HG03039 (cell line): ENCODE data around the gene TAF1C.

Experiments
- ATAC-seq: cut with Tn5 transposase; IDR thresholded peaks from one replicate; pipeline ENCODE4 v1.9.1; 2021; ENCODE audit warnings: mild to moderate bottlenecking, moderate library complexity; ENCODE audit not compliant: unreplicated experiment

Gene TAF1C

DNA sequence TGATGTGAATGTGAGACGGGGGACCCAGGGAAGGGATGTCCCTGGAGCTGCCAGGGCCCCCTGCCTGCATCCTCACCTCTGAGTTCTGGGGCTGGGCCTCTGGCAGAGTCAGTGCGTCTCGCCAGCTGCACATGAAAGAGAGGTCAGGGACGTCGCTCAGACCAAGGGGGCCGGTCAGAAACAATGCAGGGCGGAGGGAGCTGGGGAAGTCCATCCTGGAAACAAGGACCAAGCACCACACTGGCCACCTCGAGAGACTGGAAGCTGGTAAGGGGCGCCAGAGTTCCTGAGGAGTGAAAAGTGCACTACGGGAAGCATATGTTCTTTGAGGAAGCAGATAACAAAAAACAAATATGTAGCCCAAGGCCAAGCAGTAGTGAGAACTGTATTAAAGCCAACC lies 2.1 kb downstream of the TAF1C start:
- ATAC-seq: no peak

DNA sequence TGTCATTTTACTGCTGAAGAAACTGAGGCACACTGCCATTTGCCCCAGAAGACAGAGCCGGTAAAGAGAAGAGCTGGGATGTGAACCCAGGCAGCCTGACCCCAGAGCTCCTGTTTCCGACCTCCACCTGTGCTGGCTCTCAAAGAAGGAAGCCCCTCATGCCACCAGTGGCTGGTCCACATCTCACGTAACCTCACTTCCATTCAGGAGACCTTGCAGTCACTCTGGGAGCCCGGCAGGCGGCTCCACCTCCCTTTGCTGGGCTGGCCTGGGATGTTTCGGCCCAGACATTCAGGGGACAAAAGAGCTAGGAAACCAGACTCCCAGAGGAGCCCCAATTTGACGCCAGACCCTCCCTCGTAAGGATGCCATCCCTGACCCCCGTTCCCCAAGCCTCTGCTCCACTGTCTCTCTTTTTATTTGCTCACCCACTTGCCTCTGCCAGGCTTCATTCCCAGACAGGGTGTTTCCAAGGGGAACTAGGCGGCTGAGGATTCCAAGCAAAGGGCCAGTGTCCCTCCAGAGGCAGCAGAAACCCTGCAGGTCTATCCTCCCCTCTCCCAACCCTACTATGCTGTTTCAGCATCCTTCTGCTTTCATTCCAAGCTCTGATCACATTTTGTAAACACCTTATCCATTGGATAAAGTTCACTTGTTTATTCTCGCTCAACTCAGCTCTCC lies 2.8 kb downstream of the TAF1C start:
- ATAC-seq: no peak

DNA sequence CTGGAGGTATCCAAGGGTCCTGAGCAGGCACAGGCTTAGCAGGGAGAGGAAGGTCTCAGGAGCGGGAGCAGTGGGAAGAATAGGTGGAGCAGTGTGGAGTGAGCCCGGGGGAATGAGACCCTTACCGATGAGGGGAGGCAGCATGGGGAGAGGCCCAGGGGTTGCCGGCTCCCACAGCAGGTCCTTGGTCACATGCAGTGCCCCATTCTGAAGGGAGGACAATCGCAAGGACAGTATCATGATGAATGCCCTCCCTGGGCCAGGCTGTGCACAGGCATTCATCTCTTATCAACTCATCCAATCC lies 3.3 kb downstream of the TAF1C start:
- no peak for ATAC-seq

DNA sequence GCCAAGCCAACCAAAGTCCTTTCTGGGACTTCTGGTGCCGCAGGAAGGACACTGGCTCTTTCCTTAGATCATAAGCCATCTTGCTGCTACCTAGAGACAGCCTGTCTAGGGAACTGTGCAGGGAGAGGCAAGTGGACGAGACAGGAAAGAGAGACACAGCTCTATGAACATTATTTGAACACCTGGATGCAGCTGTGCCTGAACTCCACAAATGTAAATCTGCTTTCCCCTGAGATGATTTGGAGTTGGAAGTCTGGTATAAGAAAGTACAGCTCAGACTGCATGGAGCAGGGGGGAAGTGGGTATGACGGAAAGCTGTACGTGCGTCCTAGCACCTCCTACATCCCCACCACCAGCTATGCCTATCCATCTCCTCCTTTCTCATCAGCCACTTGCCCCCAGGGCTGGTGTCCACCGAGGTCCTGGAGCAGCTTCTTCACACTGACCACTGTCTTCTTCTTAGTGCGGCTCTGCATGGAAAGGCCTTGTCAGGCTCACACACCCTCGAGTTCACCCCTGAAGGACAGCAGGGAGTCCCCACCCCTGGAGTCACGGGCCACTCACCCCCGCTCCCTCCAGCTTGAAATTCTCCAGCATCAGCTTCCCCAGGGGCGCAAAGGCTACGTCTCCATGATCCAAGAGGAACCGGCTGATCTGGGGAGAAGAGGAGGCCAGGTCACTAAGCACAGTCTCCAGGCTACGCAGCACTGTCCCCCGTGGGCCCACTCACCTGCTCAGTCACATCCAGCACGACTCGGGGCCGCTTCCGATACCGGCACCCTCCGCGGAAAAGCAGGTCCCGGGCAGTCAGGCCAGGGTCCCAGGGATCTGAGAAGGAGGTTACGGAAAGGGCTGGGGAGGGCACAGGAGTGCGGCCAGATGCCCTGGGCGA lies 3.9 kb downstream of the TAF1C start:
- no peak for ATAC-seq

DNA sequence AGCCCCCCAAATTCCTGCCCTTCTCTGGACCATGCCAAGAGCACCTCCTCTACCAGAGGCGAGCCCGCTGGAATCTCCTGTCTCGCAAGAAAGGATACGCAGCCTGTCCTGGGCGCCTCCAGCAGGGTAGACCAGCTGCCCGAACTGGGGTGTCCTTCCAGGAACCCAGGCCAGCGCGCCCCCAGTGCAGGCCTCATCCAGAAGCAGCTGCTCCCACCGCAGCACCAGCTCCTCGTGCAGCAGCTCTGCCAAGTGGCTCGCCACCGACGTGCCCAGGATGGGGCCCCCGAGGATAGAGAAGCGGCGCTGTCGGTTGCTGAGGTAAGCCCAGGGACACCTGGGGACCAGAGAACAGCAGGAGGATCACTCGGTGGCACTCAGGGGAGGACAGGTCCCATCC lies 4.8 kb downstream of the TAF1C start:
- no peak for ATAC-seq

DNA sequence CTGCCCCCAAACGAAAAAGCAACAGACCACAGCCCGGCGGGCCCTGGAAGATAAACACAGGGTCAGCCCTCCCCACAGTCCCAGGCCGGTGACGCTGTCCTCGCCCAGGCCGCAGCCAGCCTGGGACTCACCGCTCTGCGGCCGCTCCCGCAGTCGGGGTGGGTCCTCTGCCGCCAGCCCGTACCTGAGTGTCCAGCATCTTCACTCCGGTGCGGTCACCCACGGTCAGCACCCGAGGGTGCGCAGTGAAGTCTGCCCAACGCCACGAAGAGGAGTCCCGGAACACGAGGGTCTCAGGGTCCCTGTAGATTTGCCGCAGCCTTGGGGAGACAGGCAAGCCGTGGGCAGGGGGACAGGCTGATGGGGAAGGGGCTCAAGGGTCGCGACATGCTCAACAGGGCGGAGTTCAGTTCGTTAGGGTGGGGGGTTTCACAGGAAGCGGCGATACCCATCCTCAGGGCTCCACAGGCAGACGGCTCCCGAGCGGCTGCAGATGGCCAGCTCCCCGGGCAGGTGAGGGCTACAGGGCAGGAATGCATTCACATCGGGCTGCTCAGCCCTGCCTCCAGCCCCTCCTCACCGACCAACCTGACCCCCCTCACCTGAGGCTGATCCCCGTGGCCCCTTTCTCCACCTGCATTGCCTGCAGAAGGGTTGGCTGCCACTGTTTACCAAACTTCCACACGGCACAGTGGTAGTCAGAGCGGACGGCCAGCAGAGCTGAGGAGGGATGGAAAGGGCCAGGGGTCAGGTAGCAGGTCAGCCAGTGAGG lies 5.5 kb downstream of the TAF1C start:
- no peak for ATAC-seq

DNA sequence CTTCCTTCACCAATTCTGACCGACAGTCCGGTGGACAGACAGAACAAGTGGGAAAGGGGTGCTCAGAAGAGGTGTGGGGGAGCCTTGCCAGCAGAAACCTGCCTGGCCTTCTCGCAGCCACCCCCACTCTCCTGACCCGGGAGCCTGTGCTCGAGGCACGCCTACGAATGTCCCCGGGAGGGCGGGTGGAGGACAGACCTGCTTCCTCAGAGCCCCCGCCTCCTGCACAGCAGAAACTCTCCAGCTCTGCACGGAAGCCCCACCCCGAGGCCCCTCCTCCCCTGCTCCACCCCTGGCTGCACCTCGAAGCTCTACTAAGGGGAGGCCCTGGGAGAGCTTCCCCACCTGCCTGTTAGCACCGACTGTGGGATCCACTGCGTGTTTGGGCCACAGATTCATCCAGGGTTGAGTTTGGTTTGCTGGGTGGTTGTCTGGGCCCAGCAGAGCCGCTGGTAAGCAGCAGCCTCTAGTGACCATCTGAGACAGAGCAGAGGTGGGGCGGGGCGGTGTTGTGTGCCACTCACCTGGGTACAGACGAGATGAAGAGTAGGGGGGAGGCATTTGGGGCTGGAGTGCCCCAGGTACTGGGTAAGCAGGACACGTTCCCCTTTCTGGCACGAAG lies 6.2 kb downstream of the TAF1C start:
- ATAC-seq: no peak

DNA sequence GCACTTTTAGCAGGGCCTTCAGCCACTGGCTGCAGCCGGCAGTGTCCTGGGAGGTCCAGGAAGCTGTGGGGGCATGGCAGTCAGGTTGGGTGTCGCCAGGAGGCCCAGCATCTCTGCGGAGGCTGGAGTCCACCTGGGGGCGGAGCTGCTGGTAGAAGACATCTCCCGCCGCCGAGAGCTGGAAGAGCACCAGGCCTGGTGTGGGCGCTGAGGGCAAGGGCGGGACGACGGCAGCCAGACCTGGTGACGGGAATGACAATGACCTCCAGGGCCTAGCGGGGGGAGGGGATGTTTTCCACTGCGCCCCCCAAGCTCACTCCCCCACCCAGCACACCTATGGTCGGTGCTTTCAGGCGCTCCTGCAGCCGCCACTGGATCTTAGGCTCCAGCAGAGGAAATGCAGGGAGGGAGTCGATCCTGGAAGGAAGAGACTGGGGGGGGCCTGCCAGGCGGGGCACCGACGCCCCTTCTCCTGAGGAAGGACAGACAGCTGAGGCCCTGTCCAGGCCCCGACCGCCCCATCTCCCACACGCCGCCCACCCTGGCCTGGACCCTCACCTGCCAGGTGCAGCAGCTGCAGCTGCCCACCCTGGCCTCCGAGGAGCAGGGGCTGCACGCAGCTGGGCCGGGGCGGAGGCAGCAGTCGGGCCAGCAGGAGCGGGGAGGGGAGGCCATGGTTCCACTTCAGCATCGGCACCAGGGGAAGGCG lies 7.1 kb downstream of the TAF1C start:
- no peak for ATAC-seq

DNA sequence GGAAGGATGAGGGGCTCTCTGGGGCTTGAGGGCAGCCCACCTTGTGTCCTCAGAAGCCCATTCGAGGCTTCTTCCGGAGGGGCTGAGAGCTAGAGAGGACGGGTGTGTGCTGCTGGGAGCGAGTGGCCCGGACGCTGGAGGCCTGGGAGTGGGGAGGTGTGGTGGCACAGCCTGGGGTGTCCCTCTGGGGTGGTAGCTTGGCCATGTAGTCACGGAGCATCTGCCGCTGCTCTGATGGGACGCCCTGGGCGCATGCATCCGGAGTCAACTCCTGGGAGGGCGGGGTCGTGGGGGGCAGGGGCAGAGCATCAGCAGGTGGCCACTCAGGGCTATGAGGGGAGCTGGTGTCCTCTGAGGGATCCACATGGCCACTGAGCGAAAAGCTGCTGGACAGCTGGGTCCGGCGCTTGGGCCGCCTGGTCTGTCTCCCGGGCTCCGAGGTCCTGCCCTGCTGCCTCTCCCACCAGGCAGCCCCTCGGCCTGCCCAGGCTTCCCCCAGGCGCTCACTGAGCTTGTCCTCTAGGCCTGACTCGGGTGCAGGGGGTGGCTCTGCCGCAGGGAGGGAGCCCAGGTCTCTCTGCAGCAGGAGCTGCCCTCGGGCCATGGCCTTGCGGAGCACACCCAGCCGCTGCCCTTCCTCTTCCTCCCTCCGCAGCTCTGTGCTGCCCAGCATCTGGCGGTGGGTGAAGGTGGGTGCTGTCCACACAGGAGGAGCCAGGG lies 7.8 kb downstream of the TAF1C start:
- no peak for ATAC-seq

DNA sequence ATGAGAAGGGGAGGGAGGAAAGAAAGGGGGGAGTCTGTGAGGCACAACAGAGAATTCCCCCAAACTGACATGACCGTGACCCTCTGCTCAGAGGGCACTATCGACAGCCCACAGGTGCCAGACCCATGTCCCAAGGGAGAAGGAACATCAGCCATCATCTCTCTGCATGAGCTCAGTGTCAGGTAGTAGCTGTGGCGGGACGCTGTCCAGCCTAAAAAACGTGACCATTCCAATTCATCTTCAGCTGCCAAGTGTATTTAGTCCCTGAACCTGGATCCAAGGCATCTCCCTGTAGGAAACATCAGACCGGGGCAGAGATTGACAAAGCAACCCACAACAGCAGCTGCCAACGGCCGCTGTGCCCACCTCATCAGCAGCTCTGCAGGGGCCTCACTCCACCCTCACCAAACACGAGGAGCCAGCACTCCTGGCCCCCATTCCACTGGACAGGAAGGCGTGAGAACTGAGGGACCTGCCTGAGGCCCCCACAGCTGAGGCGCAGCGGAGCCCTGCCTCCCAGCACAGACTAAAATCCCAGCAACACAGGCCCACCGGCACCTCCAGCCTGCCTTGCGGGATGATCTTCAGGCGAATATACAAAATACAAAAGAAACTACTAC lies 8.6 kb downstream of the TAF1C start:
- no peak for ATAC-seq

DNA sequence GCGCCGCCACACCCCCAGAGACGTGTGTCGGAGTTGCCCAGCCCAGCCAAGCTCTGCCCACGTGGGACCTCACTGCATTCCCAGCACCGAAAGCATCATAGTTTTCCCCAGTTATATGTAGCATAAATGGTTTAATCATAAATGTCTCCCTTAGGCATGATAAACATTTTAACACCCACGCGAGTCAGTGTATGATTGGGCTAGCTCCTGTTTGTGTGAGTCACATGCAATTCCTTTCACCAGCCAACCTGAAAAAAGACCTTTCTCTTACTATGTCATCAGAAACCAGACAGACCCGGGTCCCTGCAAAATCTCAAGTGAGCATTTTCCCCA lies 9.2 kb downstream of the TAF1C start:
- no peak for ATAC-seq

DNA sequence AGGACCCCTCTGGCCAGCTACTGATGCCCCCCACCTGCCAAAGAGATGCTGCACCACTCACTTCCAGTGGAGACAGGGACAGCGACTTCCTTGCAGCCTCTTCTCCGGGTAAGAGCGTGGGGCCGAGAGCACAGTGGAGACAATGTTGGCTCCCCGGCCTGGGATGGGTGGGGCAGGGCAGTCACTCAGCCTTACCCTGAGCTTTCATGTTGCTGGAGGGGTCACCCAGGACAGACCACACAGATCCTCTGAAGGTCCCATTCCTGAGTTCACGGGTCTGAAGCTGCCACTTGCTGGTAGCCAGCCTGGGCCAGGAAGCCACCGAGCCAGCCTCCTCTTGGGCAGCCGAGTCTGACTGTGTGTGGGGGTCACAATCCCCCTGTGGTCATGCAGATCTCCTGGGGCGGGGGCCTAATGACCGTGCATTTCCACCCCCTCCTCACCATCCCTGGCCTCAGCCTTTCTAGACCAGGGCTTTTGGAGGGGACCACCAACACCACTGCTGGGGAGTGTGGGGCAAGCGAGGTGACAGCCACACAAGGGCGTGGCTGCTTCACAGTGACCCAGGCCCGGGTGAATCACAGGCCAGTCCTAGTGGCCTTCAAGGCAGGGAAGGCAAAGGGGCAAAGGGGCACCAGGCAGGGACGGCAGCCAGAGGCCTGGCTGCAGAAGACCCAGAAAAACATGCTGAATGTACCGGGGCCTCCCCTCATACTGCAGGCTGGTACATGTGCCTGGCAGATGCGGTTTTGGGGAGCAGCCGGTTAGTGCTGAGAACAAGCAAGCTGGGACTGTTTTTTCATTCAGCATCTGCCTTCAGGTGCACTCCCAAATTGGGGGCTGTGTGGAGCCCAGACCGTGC lies 10.4 kb downstream of the TAF1C start:
- no peak for ATAC-seq

DNA sequence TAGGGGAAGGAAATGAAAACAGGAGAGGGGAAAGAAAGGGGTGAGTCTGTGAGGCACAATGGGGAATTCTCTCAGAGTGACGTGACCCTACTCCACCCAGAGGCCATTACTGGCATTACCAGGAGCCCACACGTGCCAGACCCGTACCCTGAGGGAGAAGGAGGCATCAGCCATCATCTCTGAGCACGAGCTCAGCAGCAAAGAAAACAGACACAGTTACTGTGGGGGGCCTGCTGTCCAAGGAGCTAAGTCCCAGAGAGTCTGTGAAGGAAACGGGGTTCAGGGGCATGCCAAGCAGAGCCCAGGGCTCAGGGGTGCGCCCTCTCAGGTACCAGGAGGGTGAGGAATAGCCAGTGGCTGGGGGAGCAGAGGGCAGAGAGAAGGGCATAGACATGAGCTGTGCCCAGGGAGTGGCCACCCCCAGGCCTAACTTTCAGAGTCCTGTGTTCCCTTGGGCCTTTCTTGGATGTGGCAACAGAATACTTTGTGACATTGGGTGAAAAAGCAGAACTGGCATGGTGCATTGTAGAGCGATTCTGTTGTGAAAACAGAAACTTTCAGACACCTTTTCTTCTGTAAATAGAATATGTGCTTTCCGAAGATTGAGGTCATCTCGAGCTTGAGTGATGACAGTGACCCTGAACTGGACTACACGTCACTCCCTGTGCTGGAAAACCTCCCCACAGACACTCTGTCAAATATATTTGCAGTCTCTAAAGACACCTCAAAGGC lies 11.3 kb downstream of the TAF1C start:
- peak; percentile 44 for ATAC-seq

DNA sequence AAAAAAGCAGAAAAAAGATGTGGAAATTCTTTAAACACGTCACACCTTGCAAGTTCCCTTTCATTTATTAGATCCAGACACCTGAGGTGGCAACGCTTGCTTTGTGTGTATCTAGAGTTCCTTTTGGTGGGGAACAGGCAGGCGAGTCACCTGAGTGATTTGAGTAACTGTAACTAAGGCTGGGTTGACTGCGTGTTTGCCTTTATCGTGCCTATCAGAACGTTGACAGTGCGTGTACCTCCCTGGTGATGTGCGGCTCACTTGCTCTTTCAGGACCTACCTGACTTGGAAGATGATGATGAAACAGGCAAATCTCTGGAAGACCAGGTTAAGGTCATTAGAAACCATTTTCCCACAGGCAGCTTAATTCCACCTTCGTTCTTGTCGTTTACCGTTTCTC lies 12.5 kb downstream of the TAF1C start:
- ATAC-seq: no peak

DNA sequence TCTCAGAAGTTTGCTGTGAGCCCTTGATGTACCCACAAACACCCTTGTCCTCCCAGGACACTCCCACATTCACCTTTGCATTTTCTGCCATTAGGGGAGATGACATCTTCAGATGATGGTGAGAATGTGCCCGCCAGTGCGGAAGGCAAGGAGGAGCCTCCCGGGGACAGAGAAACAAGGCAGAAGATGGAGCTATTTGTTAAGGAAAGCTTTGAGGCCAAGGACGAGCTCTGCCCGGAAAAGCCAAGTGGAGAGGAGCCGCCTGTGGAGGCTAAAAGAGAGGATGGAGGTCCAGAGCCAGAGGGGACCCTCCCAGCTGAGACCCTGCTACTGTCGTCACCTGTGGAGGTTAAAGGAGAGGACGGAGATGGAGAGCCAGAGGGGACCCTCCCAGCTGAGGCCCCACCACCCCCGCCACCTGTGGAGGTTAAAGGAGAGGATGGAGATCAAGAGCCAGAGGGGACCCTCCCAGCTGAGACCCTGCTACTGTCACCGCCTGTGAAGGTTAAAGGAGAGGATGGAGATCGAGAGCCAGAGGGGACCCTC lies 17.0 kb downstream of the TAF1C start:
- no peak for ATAC-seq

DNA sequence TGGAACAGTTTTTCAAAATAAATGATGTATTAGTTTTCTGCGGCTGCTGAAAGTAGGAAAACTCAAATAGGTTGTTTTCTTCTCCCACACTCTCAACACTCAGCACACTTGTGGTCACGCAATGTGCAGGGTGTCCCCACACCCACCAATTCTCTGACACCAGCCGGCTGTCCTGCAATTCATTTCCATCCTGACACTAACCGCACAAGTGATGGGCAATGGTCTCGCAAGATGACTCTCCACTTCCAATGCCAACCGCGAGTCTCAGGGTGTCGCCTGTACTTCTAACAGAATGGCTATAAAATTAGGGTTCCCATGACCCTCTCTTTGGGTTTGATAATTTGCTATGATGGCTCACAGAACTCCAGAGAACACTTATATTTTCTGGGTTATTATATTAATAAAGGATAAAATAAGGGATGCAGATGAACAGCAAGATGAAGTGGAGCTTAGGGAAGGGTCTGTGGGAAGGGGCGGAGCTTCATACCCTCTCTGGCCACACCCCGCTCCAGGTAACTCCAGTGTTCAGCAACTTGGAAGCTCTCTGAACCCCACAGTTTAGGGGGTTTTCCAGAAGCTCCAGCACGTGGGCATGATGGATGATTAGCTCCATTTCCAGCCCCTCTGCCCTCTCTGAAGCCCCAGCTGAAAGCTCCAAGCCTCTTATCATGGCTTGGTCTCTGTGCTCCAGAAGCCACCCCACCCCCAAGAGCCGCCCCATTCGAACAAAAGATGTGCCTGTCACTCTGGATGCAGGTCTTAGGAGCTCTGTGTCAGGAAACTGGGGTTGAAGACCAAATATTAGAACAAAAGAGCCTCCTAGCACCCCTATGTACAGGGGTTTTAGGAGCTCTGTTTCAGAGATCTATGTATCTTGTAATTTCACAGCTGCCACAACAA lies 19.8 kb downstream of the TAF1C start:
- ATAC-seq: no peak

DNA sequence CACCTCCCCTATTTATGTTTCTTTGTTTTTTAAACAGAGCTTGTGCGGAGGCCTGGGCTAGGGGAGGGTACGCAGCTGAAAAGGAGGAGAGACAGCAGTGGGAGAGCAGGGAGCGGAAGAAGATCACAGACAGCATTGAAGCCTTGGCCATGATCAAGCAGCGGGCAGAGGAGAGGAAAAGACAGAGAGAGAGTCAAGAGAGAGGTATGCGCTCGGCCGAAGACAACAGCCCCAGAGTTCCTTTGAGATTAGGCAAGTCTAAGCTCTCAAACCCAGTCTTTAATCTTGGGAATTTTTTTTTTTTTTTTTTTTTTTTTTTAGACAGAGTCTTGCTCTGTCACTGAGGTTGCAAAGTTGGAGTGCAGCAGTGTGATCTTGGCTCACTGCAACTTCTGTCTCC lies 21.1 kb downstream of the TAF1C start:
- ATAC-seq: no peak
